HG02678 (cell line): Measurements from ENCODE around the gene DENND6A.
"Not testable (repeated sequence)": the region's sequence is repeated elsewhere in the genome, so short reads cannot be mapped to it uniquely, and the experiment has no call there.

Source experiments
- ATAC-seq: cut with Tn5 transposase; IDR thresholded peaks from one replicate; pipeline ENCODE4 v1.9.1; 2021; ENCODE audit warnings: mild to moderate bottlenecking, moderate library complexity; ENCODE audit not compliant: unreplicated experiment

The DENND6A gene, protein sequence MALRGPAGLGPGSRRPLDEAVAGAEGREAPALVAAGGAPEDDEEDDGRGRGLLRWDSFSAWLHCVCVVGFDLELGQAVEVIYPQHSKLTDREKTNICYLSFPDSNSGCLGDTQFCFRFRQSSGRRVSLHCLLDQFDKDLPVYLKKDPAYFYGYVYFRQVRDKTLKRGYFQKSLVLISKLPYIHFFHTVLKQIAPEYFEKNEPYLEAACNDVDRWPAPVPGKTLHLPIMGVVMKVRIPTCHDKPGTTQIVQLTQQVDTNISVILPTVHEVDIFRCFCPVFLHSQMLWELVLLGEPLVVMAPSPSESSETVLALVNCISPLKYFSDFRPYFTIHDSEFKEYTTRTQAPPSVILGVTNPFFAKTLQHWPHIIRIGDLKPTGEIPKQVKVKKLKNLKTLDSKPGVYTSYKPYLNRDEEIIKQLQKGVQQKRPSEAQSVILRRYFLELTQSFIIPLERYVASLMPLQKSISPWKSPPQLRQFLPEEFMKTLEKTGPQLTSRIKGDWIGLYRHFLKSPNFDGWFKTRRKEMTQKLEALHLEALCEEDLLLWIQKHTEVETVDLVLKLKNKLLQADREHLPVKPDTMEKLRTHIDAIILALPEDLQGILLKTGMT

GRCh38 chr3:57692396-57693147, at the start of gene DENND6A:
Gene DENND6A, minus strand, starts transcription at chr3:57693077. Its CDS starts 59 bp downstream, at chr3:57693018.
- peak; percentile 82 for ATAC-seq

GRCh38 chr3:57740027-57740426, 47.1 kb upstream of the DENND6A start:
- ATAC-seq: no peak

DNA sequence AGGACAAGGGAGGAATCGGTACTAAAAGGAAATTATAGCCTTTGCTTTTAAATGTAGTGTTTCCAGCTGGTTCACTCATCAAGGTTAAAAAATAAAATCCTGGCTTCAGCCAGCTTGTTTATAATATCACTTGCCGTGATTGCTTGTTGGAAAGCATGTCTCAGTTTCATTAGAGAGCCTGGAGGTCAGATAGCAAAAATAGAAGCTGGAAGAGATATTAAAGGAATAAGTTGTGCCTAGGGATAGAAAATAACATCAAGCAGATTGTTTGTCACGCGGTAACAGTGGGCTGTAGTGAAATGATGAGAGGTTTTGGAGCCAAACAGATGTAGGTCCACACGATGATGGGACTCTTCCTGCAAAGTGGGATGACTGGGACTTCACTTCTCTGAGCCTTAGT, 45.5 kb upstream of the DENND6A start:
- no peak for ATAC-seq

- no peak for ATAC-seq
Observed at GRCh38 chr3:57737840-57738239, 45.0 kb upstream of the DENND6A start.

DNA sequence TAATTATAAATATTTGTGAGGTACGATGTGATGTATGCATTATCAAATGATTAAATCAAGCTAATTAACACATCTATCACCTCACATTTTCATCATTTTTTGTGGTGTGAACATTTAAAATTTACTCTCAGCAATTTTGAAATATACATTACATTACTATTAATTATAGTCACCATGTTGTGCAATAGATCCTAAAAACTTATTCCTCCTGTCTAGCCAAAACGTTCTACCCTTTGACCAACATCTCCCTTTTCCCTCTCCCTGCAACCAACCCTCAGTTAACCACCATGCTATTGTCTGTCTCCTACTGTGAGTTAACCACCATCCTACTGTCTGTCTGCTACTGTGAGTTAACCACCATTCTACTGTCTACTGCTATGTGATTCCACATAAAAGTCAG, 42.5 kb upstream of the DENND6A start:
- no peak for ATAC-seq

DNA sequence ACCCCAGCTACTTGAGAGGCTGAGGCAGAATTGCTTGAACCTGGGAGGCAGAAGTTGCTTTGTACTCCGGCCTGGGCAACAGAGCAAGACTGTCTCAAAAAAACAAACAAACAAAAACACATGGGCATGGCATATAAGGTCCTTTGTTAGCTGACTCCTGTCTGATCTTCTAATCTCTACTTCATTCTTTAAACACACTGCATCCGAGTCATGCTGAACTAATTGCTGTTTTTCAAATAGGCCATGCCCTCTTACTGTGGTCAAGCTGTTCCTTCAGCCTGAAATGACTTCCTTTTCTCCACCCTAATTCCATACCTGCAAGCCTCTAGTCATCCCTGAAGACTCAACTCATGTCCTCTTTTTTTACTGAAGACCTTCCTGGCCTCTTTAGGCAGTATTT, 40.9 kb upstream of the DENND6A start:
- no peak for ATAC-seq

GRCh38 chr3:57731311-57731710, 38.4 kb upstream of the DENND6A start:
- no peak for ATAC-seq

DNA sequence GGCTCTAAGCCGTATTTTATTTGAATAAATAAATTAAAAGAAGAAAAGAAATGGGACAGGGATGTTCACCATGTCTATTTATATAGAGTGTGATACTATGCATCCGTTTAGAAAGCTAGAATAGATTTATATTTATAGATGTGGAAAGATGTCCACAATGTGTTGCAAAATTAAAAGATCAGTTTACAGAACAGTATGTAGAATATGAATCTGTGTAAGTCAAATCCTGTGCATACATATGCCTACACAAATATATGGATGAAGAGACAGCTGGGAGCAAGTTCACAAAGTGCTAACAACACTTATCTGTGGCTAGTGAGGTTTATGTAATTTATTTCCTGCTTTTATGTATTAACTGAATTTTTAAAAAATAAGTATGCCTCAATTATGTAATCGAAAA, 37.8 kb upstream of the DENND6A start:
- ATAC-seq: no peak

GRCh38 chr3:57729334-57730045, 36.6 kb upstream of the DENND6A start:
- no peak for ATAC-seq

GRCh38 chr3:57727106-57727505, 34.2 kb upstream of the DENND6A start:
- no peak for ATAC-seq

DNA sequence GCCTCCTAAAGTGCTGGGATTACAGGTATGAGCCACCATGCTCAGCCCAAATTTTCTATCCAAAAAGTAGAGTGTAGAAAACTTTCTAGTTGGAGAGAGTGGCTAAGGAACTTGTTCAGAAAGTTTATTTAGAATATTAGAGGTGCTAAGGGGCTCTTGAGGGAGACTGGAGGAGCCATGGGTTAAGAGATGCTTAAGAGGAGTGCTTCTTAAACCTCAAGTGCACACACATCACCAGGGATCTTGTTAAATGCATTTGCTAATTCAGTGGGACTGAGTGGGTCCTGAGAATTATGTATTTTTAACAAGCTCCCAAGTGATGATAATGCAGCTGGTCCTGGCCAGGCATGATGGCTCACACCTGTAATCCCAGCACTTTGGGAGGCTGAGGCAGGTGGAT, 33.5 kb upstream of the DENND6A start:
- no peak for ATAC-seq

DNA sequence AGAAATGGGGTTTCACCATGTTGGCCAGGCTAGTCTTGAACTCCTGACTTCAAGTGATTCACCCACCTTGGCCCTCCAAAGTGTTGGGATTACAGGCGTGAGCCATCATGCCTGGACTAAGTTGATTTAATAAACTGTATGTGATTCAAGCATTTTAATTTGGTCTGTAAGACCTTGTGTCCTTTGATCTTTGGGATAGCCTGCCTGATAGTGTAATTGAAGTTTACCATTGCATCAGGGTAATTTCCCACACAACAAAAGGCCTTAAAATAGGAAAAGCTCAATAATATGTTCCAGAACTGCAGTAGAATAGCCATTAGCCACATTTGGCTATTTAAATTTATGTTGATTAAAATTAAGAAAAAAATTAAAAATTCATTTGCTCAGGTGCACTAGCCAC, 25.2 kb upstream of the DENND6A start:
- ATAC-seq: no peak

GRCh38 chr3:57717205-57717868, 24.5 kb upstream of the DENND6A start:
- ATAC-seq: no peak

- ATAC-seq: no peak
Observed at GRCh38 chr3:57715686-57716085, 22.8 kb upstream of the DENND6A start.

DNA sequence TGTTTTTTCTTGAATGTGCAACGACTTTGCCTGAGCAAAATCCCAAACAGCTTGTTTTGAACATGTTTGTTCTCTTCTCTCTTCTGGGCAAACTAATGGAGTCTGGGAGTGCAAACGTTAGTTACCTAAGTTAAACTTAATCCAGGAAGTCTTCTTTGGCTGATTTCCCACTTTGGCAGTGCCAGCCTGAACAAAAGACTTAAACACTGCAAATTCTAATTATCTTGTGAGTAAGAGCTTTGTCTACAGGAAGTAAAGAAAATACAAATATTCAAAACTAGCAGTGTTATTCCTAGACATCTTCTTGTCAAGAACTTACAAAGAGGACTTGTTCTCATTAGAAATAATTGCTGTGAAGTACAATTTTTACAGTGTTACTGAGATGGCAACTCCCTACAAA, 16.7 kb upstream of the DENND6A start:
- ATAC-seq: no peak

GRCh38 chr3:57709031-57709430, 16.2 kb upstream of the DENND6A start:
- no peak for ATAC-seq

- ATAC-seq: no peak
Observed at GRCh38 chr3:57706462-57706861, 13.6 kb upstream of the DENND6A start.

- not testable (repeated sequence) for ATAC-seq
Observed at GRCh38 chr3:57705351-57705750, 12.5 kb upstream of the DENND6A start.

DNA sequence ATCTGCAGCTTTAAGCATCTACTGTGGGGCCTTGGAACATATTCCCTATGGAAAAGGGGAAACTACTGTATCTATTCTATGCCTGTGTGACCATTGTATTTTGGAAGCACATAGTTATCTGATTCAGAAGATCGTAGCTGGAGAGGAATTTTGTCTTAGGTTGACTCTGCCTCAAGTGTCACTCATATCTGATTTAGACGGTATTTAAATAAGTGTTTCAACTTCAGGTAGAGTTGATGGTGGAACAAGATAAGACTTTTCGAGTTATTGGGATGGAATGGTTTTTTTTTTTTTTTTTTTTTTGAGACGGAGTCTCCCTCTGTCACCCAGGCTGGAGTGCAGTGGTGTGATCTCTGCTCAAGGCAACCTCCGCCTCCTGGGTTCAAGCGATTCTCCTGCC, 8.9 kb upstream of the DENND6A start:
- no peak for ATAC-seq

- ATAC-seq: no peak
Observed at GRCh38 chr3:57700737-57701136, 7.9 kb upstream of the DENND6A start.

DNA sequence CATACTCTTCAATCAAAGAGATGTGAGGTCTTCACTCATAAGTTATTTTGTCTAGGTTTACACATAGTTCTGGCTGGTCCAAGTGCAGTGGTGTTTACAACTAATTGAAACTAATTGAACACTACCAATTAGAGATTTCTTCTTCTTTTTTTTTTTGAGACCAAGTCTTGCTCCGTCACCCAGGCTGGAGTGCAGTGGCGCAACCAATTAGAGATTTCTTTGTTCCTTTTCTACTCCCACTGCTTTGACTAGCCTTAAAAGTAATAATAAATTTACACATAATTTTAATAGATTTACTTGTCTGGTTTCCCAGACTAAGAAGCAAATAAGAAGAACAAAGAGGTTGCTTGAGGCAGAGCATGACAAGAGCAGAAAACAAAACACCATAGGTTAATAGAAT, 6.7 kb upstream of the DENND6A start:
- ATAC-seq: no peak
